ENCODE data around the gene APPL1. TPM values are rescaled to one million over a fixed set of nuclear protein-coding genes. Genes with fewer than 3 reads are reported as not detected.

The APPL1 gene
- total and polyA plus RNA-seq, 2 of the 13 experiments (the other 11 are each of a cell fraction or from before 2014, with no cell fraction given), result 14.3 to 29.0 TPM

DNA sequence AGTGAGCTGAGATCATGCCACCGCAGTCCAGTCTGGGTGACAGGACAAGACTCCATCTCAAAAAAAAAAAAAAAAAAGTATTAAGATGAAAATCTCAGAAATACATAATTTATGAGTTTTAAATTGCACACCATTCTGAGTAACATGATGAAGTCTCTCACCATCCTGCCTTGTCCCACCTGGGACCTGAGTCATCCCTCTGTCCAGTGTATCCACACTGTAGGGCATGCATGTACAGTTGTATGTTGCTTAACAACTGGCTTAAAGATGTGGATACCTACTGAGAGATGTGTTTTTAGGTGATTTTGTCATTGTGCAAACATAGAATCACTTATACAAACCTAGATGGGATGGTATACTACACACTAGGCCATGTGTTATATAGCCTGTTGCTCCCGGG is 47.9 kb downstream of the APPL1 start:
- in situ Hi-C loops (cut with HindIII; ENCODE audit: extremely low pct_ligation_motif_present, low pct_unique_long_range_greater_than_20kb), result no loop called here
- no peak for ATAC-seq

More for the DNA sequence above, 47.9 kb downstream of the APPL1 start:
- intact Hi-C loops (cut with micrococcal nuclease; ENCODE audit: unreplicated experiment), result no loop called here
- Histone ChIP-seq H3K4me1 (ENCODE audit: insufficient read depth, low read length) (no peaks in the 10 kb centered on the region), H3K4me3 (replicated peaks in 1 of 3; ENCODE audit: insufficient read depth in 1 of 3, low read depth in 2 of 3, low read length in 3 of 3) (no peak overlapping the region), H3K36me3 (replicated peaks in 1 of 2; ENCODE audit: control insufficient read depth in 1 of 2, insufficient read depth in 2 of 2, low read length in 2 of 2) (peaks cover 0 to 3% of the 10 kb centered on the region in 2 experiments; a peak in 3 of 5 replicates), H3K9ac (ENCODE audit: insufficient read depth, low read depth, low read length) (no peak overlapping the region), H3K27me3 (ENCODE audit: control insufficient read depth in 1 of 2, insufficient read depth in 2 of 2, low read length in 2 of 2) (no peaks in the 10 kb centered on the region), H3K4me2 (ENCODE audit: low read depth, low read length) (no peak overlapping the region), H3K9me3 (ENCODE audit: low read length) (0 out of 2 replicates have a peak, but pooled peaks cover 4% of the 10 kb centered on the region), H2AFZ (ENCODE audit: low read length) (no peak overlapping the region), H3K79me2 (ENCODE audit: insufficient read depth, low read length) (no peaks in the 10 kb centered on the region), H4K20me1 (ENCODE audit: insufficient read depth, low read length) (no peaks in the 10 kb centered on the region), H3K27ac (ENCODE audit: extremely low read length, insufficient read depth, low read length) (no peak overlapping the region)
- TF ChIP-seq POLR2G (IDR thresholded peaks at IDR 0.05; ENCODE audit: low read depth, low read length) (no peak), CBX5 (CRISPR knock-in tag; IDR thresholded peaks at IDR 0.05; ENCODE audit: borderline replicate concordance) (no peak), ZNF430 (CRISPR knock-in tag; IDR thresholded peaks at IDR 0.05) (no peak), ZNF382 (CRISPR knock-in tag; IDR thresholded peaks at IDR 0.05; ENCODE audit: borderline replicate concordance) (no peak), TEAD3 (CRISPR knock-in tag; optimal IDR thresholded peaks at IDR 0.05; ENCODE audit: borderline replicate concordance) (no peak), KLF16 (CRISPR knock-in tag; IDR thresholded peaks at IDR 0.05) (no peak), JUND (CRISPR knock-in tag; IDR thresholded peaks at IDR 0.05) (no peak), POLR2A (IDR thresholded peaks at IDR 0.05; ENCODE audit: insufficient read depth in 1 of 2, low read depth in 2 of 2, low read length in 2 of 2) (no peak)
- TF ChIP-seq, protein P1, sequence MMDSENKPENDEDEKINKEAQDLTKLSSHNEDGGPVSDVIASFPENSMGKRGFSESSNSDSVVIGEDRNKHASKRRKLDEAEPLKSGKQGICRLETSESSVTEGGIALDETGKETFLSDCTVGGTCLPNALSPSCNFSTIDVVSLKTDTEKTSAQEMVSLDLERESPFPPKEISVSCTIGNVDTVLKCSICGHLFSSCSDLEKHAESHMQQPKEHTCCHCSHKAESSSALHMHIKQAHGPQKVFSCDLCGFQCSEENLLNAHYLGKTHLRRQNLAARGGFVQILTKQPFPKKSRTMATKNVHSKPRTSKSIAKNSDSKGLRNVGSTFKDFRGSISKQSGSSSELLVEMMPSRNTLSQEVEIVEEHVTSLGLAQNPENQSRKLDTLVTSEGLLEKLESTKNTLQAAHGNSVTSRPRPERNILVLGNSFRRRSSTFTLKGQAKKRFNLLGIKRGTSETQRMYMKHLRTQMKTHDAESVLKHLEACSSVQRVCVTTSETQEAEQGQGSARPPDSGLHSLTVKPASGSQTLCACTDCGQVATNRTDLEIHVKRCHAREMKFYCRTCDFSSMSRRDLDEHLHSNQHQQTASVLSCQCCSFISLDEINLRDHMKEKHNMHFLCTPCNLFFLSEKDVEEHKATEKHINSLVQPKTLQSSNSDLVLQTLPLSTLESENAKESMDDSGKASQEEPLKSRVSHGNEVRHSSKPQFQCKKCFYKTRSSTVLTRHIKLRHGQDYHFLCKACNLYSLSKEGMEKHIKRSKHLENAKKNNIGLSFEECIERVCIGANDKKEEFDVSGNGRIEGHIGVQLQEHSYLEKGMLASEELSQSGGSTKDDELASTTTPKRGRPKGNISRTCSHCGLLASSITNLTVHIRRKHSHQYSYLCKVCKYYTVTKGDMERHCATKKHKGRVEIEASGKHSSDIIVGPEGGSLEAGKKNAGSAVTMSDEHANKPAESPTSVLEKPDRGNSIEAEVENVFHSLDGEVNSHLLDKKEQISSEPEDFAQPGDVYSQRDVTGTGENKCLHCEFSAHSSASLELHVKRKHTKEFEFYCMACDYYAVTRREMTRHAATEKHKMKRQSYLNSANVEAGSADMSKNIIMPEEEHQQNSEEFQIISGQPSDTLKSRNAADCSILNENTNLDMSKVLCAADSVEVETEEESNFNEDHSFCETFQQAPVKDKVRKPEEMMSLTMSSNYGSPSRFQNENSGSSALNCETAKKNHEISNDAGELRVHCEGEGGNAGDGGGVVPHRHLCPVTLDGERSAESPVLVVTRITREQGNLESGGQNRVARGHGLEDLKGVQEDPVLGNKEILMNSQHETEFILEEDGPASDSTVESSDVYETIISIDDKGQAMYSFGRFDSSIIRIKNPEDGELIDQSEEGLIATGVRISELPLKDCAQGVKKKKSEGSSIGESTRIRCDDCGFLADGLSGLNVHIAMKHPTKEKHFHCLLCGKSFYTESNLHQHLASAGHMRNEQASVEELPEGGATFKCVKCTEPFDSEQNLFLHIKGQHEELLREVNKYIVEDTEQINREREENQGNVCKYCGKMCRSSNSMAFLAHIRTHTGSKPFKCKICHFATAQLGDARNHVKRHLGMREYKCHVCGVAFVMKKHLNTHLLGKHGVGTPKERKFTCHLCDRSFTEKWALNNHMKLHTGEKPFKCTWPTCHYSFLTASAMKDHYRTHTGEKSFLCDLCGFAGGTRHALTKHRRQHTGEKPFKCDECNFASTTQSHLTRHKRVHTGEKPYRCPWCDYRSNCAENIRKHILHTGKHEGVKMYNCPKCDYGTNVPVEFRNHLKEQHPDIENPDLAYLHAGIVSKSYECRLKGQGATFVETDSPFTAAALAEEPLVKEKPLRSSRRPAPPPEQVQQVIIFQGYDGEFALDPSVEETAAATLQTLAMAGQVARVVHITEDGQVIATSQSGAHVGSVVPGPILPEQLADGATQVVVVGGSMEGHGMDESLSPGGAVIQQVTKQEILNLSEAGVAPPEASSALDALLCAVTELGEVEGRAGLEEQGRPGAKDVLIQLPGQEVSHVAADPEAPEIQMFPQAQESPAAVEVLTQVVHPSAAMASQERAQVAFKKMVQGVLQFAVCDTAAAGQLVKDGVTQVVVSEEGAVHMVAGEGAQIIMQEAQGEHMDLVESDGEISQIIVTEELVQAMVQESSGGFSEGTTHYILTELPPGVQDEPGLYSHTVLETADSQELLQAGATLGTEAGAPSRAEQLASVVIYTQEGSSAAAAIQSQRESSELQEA (CRISPR knock-in tag; IDR thresholded peaks at IDR 0.05; ENCODE audit: not compliant biosample characterization), result no peak
- no TSS peak for BruUV-seq (replicated peaks)
- ChIA-PET POLR2A (no interaction called here), CTCF (ENCODE audit: low intra/inter-chr PET ratio, low total read pairs) (no interaction called here)
- no peak for DNase-seq (ENCODE audit: low spot score)
- FAIRE-seq, result no peak
- WGBS (ENCODE audit: low lambda C conversion rate), result 95% methylated on average over 2 of the region's 2 CpGs

All from HepG2 (cell line).